OCI-LY1 (cell line): Measurements from ENCODE around the gene SLC30A3.

Experiments used
- H2AFZ ChIP-seq: fragments of 200-600 bp; sonication (generic), shearing (Covaris generic); 2 replicates; pipeline ENCODE4 v1.6.0; 2014; ENCODE audit warnings: antibody characterized with exemption, mild to moderate bottlenecking, low read length
- H3F3A ChIP-seq: fragments of 200-600 bp; sonication (generic), shearing (Covaris generic); 2 replicates; pipeline ENCODE4 v1.6.0; 2014; ENCODE audit warnings: mild to moderate bottlenecking, antibody characterized with exemption, low read length, moderate library complexity; ENCODE audit not compliant: insufficient read depth
- H3K27ac ChIP-seq: fragments of 200-600 bp; sonication (generic); 2 replicates; pipeline ENCODE4 v1.5.1; 2014; ENCODE audit warnings: low read length, mixed run types, mild to moderate bottlenecking, low read depth; ENCODE audit not compliant: poor library complexity, severe bottlenecking
- H3K27me3 ChIP-seq: fragments of 200-600 bp; sonication (generic); 2 replicates; pipeline ENCODE4 v1.6.0; 2014; ENCODE audit warnings: antibody characterized with exemption, mild to moderate bottlenecking, low read length, moderate library complexity; ENCODE audit not compliant: insufficient read depth
- H3K36me3 ChIP-seq: fragments of 200-600 bp; sonication (generic); 2 replicates; pipeline ENCODE4 v1.6.1; 2014; ENCODE audit warnings: mild to moderate bottlenecking, antibody characterized with exemption, low read length, moderate library complexity, mixed read lengths; ENCODE audit not compliant: insufficient read depth
- H3K4me1 ChIP-seq: fragments of 200-600 bp; sonication (generic); 2 replicates; pipeline ENCODE4 v1.5.1; 2014; ENCODE audit warnings: mild to moderate bottlenecking, low read length, moderate library complexity; ENCODE audit not compliant: insufficient read depth, severe bottlenecking
- H3K4me2 ChIP-seq: fragments of 200-600 bp; sonication (generic), shearing (Covaris generic); 2 replicates; pipeline ENCODE4 v1.6.1; 2014; ENCODE audit warnings: low read length
- H3K4me3 ChIP-seq: fragments of 200-600 bp; sonication (generic); 2 replicates; pipeline ENCODE4 v1.5.1; 2014; ENCODE audit warnings: low read length, low read depth, mild to moderate bottlenecking, mixed read lengths; ENCODE audit not compliant: poor library complexity, severe bottlenecking
- H3K79me2 ChIP-seq: fragments of 200-600 bp; shearing (Covaris generic); 2 replicates; pipeline ENCODE4 v1.6.1; 2016; ENCODE audit warnings: mixed run types, low read length, mixed read lengths; ENCODE audit not compliant: insufficient read depth
- H3K9ac ChIP-seq: fragments of 200-600 bp; sonication (generic), shearing (Covaris generic); 2 replicates; pipeline ENCODE4 v1.6.1; 2014; ENCODE audit warnings: mild to moderate bottlenecking, low read length, mixed read lengths
- H3K9me2 ChIP-seq: fragments of 200-600 bp; sonication (generic), shearing (Covaris generic); 2 replicates; pipeline ENCODE4 v1.6.1; 2014; ENCODE audit warnings: low read depth, mild to moderate bottlenecking, low read length, mixed read lengths
- H3K9me3 ChIP-seq: fragments of 200-600 bp; shearing (Covaris generic); 2 replicates; pipeline ENCODE4 v1.6.1; 2014; ENCODE audit warnings: low read length, mixed read lengths
- H4K20me1 ChIP-seq: fragments of 200-600 bp; sonication (generic), shearing (Covaris generic); 2 replicates; pipeline ENCODE4 v1.6.0; 2016; ENCODE audit warnings: mild to moderate bottlenecking, low read length; ENCODE audit not compliant: insufficient read depth
- EZH2 ChIP-seq: fragments of 200-600 bp; sonication (generic), shearing (Covaris generic); IDR thresholded peaks from 2 replicates; pipeline ENCODE4 v1.8.0; 2017; ENCODE audit warnings: borderline replicate concordance, mixed run types, mild to moderate bottlenecking, antibody characterized with exemption, low read length, moderate library complexity, mixed read lengths
- TF ChIP-seq, protein P1 (sequence below): fragments of 200-600 bp; sonication (generic), shearing (Covaris generic); IDR thresholded peaks from 2 replicates; pipeline ENCODE4 v1.5.1; 2017; ENCODE audit warnings: mild to moderate bottlenecking, antibody characterized with exemption, low read length, moderate library complexity, mixed read lengths

SLC30A3 gene

DNA sequence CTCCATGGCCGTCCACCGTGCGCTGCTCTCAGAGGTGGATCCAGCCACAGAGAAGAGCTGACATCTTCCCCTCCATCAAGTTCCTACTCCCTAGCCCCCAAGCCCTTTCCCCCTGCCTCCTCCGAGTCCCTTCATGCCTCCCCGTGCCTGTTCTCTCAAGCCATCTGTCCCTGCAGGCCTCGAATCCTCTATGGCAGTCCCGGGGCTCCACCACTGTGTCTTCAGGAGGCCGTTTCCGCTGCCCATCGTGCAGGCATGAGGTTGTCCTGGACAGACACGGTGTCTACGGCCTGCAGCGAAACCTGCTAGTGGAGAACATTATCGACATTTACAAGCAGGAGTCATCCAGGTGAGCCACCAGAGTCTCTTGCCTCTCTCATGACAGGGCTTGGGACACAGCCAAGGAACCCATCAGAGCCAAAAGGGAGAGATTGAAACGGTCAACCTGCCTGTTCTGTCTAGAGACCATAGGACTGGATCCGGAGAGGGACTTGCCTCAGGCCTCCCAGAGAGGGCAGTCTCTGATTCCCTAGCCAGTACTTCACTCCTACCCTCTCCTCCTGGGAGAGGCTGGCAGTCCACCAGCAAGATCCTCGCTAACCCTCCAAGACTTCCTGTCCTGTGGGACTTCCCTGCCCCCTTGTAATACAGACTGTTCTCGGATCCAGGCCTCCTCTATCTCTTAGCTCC, 35.7 kb upstream of the SLC30A3 start:
- Histone ChIP-seq H3K4me2 (no peak overlapping the region), H4K20me1 (no peaks in the 10 kb centered on the region), H3K27me3 (no peaks in the 10 kb centered on the region), H3K9me3 (no peaks in the 10 kb centered on the region), H3K4me3 (no peak overlapping the region), H3K36me3 (no peaks in the 10 kb centered on the region), H3K9me2 (no peaks in the 10 kb centered on the region), H2AFZ (no peak overlapping the region), H3K27ac (no peak overlapping the region), H3K79me2 (no peaks in the 10 kb centered on the region), H3K9ac (no peak overlapping the region), H3K4me1 (peaks cover 9% of the 10 kb centered on the region), H3F3A (no peaks in the 10 kb centered on the region)
- TF ChIP-seq, protein P1, sequence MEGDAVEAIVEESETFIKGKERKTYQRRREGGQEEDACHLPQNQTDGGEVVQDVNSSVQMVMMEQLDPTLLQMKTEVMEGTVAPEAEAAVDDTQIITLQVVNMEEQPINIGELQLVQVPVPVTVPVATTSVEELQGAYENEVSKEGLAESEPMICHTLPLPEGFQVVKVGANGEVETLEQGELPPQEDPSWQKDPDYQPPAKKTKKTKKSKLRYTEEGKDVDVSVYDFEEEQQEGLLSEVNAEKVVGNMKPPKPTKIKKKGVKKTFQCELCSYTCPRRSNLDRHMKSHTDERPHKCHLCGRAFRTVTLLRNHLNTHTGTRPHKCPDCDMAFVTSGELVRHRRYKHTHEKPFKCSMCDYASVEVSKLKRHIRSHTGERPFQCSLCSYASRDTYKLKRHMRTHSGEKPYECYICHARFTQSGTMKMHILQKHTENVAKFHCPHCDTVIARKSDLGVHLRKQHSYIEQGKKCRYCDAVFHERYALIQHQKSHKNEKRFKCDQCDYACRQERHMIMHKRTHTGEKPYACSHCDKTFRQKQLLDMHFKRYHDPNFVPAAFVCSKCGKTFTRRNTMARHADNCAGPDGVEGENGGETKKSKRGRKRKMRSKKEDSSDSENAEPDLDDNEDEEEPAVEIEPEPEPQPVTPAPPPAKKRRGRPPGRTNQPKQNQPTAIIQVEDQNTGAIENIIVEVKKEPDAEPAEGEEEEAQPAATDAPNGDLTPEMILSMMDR, result no peak
- TF ChIP-seq EZH2, result no peak

DNA sequence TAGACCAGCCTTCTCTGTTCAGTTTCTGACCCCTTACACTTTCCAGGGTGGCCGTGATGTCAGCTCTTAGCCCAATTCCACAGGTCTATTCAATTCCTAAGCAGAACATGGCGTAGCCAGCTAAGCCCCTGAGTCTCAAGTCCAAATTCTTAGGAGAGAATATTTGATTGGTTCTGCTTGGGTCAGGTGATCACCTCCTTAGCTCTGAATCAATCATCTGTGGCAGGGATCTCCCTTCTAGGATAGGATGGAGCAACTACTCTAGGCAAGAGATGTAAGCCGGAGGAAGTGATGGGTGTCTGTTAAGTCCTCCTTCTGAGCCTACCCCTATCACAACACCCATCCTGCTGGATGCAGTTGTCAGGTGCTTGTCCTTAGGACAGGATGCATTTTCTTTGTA, 34.3 kb upstream of the SLC30A3 start:
- no peaks in the 10 kb centered on the region for H3F3A ChIP-seq
- no peak overlapping the region for H3K4me2 ChIP-seq
- no peaks in the 10 kb centered on the region for H4K20me1 ChIP-seq
- H2AFZ ChIP-seq, result no peak overlapping the region
- H3K27me3 ChIP-seq, result no peaks in the 10 kb centered on the region
- H3K4me3 ChIP-seq, result no peak overlapping the region
- H3K36me3 ChIP-seq, result no peaks in the 10 kb centered on the region
- H3K9me2 ChIP-seq, result no peaks in the 10 kb centered on the region
- H3K27ac ChIP-seq, result no peak overlapping the region
- no peak overlapping the region for H3K9ac ChIP-seq
- TF ChIP-seq, protein P1, result no peak
- TF ChIP-seq EZH2, result no peak
- H3K4me1 ChIP-seq, result peaks cover 9% of the 10 kb centered on the region
- no peaks in the 10 kb centered on the region for H3K79me2 ChIP-seq
- H3K9me3 ChIP-seq, result no peaks in the 10 kb centered on the region

DNA sequence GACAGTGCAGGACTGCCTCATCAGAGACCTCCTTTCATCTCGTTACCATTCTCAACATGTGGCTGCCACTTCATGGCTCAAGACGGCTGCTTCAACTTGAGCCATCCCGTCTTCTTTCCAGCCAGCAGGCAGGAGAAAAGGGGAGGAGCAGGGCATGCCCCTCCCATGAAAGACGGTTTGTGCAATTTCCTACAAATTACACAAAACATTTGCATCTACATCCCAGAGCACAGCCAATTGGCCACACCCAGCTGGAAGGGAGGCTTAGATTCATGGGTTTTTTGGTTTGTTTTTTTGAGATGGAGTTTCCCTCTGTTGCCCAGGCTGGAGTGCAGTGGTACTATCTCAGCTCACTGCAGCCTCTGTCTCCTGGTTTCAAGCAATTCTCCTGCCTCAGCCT, 33.6 kb upstream of the SLC30A3 start:
- Histone ChIP-seq H3K4me1 (peaks cover 13% of the 10 kb centered on the region), H3K4me3 (no peak overlapping the region), H2AFZ (no peak overlapping the region), H3K4me2 (no peak overlapping the region), H3K36me3 (no peaks in the 10 kb centered on the region), H3K9me3 (no peaks in the 10 kb centered on the region), H4K20me1 (no peaks in the 10 kb centered on the region), H3K9ac (no peak overlapping the region), H3K79me2 (no peaks in the 10 kb centered on the region), H3F3A (no peaks in the 10 kb centered on the region), H3K27ac (no peak overlapping the region), H3K9me2 (no peaks in the 10 kb centered on the region), H3K27me3 (no peaks in the 10 kb centered on the region)
- no peak for TF ChIP-seq EZH2
- TF ChIP-seq, protein P1, result no peak
